Measurements from ENCODE around the gene BTRC. TPM values are rescaled to one million over a fixed set of nuclear protein-coding genes. Genes with fewer than 3 reads are reported as not detected.

The BTRC gene
- total RNA-seq, 1 experiment from 2014 or later, result 22.4 TPM

DNA sequence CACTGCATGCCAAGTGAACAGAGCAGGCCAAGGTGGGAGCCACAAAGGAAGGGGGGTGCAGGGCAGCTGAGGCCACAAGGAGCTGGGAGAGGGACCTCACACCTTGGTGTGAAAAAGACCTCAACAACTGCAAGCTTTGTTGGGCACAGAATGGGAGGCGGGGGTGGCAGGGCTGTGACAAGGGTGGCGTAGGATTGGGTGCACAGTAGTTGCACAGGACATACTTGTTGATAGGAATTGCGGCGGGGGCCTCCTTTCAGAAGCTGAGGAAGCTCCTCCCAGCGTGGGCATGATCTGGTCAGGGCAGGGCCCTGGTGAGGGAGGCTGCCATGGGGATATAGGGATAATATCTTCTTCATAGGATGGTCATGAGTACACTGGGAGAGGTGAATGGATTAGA is 208.3 kb downstream of the BTRC start:
- H3K36me3 Mint-ChIP-seq, result no peaks in the 10 kb centered on the region
- peaks cover 28% of the 10 kb centered on the region for H3K27me3 Mint-ChIP-seq (ENCODE audit: low read depth)
- peaks cover 14% of the 10 kb centered on the region for H3K4me1 Mint-ChIP-seq
- ChIA-PET CTCF (interaction anchor here (0.5 to 5.0 kb wide), 5 partner anchors 8 to 401 kb away, joined by 3 to 27 read pairs (median 4); no protein-coding TSS in a partner anchor), POLR2A (no interaction called here)
- no peak for TF ChIP-seq NFATC4 (CRISPR knock-in tag; IDR thresholded peaks at IDR 0.05)
- TF ChIP-seq, protein P1, sequence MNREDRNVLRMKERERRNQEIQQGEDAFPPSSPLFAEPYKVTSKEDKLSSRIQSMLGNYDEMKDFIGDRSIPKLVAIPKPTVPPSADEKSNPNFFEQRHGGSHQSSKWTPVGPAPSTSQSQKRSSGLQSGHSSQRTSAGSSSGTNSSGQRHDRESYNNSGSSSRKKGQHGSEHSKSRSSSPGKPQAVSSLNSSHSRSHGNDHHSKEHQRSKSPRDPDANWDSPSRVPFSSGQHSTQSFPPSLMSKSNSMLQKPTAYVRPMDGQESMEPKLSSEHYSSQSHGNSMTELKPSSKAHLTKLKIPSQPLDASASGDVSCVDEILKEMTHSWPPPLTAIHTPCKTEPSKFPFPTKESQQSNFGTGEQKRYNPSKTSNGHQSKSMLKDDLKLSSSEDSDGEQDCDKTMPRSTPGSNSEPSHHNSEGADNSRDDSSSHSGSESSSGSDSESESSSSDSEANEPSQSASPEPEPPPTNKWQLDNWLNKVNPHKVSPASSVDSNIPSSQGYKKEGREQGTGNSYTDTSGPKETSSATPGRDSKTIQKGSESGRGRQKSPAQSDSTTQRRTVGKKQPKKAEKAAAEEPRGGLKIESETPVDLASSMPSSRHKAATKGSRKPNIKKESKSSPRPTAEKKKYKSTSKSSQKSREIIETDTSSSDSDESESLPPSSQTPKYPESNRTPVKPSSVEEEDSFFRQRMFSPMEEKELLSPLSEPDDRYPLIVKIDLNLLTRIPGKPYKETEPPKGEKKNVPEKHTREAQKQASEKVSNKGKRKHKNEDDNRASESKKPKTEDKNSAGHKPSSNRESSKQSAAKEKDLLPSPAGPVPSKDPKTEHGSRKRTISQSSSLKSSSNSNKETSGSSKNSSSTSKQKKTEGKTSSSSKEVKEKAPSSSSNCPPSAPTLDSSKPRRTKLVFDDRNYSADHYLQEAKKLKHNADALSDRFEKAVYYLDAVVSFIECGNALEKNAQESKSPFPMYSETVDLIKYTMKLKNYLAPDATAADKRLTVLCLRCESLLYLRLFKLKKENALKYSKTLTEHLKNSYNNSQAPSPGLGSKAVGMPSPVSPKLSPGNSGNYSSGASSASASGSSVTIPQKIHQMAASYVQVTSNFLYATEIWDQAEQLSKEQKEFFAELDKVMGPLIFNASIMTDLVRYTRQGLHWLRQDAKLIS (CRISPR knock-in tag; IDR thresholded peaks at IDR 0.05; ENCODE audit: borderline replicate concordance), result no peak
- no peak for TF ChIP-seq ATF1 (CRISPR knock-in tag; IDR thresholded peaks at IDR 0.05)
- TF ChIP-seq, protein P2, sequence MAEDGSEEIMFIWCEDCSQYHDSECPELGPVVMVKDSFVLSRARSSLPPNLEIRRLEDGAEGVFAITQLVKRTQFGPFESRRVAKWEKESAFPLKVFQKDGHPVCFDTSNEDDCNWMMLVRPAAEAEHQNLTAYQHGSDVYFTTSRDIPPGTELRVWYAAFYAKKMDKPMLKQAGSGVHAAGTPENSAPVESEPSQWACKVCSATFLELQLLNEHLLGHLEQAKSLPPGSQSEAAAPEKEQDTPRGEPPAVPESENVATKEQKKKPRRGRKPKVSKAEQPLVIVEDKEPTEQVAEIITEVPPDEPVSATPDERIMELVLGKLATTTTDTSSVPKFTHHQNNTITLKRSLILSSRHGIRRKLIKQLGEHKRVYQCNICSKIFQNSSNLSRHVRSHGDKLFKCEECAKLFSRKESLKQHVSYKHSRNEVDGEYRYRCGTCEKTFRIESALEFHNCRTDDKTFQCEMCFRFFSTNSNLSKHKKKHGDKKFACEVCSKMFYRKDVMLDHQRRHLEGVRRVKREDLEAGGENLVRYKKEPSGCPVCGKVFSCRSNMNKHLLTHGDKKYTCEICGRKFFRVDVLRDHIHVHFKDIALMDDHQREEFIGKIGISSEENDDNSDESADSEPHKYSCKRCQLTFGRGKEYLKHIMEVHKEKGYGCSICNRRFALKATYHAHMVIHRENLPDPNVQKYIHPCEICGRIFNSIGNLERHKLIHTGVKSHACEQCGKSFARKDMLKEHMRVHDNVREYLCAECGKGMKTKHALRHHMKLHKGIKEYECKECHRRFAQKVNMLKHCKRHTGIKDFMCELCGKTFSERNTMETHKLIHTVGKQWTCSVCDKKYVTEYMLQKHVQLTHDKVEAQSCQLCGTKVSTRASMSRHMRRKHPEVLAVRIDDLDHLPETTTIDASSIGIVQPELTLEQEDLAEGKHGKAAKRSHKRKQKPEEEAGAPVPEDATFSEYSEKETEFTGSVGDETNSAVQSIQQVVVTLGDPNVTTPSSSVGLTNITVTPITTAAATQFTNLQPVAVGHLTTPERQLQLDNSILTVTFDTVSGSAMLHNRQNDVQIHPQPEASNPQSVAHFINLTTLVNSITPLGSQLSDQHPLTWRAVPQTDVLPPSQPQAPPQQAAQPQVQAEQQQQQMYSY (CRISPR knock-in tag; IDR thresholded peaks at IDR 0.05), result no peak
- TF ChIP-seq E2F1 (CRISPR knock-in tag; IDR thresholded peaks at IDR 0.05), result no peak
- TF ChIP-seq ZNF232 (CRISPR knock-in tag; IDR thresholded peaks at IDR 0.05), result no peak
- no peak for TF ChIP-seq CREM (CRISPR knock-in tag; IDR thresholded peaks at IDR 0.05)
- TF ChIP-seq TEAD4 (CRISPR knock-in tag; IDR thresholded peaks at IDR 0.05), result no peak
- no peak for TF ChIP-seq GABPB1 (CRISPR knock-in tag; IDR thresholded peaks at IDR 0.05)
- ATAC-seq, result no peak
- H3K9me3 Mint-ChIP-seq, result no peaks in the 10 kb centered on the region
- no peak overlapping the region for H3K27ac Mint-ChIP-seq
- DNase-seq (ENCODE audit: low spot score), result no peak
- no peak overlapping the region for H3K4me3 Mint-ChIP-seq

- TF ChIP-seq FOXP1 (CRISPR knock-in tag; IDR thresholded peaks at IDR 0.05; ENCODE audit: borderline replicate concordance) (no peak), FOXJ3 (CRISPR knock-in tag; IDR thresholded peaks at IDR 0.05; ENCODE audit: borderline replicate concordance) (no peak), FOXK1 (CRISPR knock-in tag; IDR thresholded peaks at IDR 0.05) (no peak), ZNF121 (CRISPR knock-in tag; IDR thresholded peaks at IDR 0.05) (no peak), GABPB1 (CRISPR knock-in tag; IDR thresholded peaks at IDR 0.05) (no peak), USF2 (CRISPR knock-in tag; IDR thresholded peaks at IDR 0.05) (no peak), ESRRA (CRISPR knock-in tag; IDR thresholded peaks at IDR 0.05; ENCODE audit: borderline replicate concordance) (no peak), JAZF1 (CRISPR knock-in tag; IDR thresholded peaks at IDR 0.05) (no peak), FOXP4 (CRISPR knock-in tag; IDR thresholded peaks at IDR 0.05) (no peak), MXD4 (CRISPR knock-in tag; IDR thresholded peaks at IDR 0.05; ENCODE audit: borderline replicate concordance) (no peak), OVOL2 (CRISPR knock-in tag; IDR thresholded peaks at IDR 0.05; ENCODE audit: borderline replicate concordance) (no peak)
- no peak for DNase-seq (ENCODE audit: low spot score)
- Mint-ChIP-seq H3K27ac (no peak overlapping the region), H3K9me3 (no peaks in the 10 kb centered on the region), H3K27me3 (ENCODE audit: low read depth) (peaks cover 35% of the 10 kb centered on the region), H3K4me1 (peaks cover 14% of the 10 kb centered on the region), H3K4me3 (no peak overlapping the region), H3K36me3 (no peaks in the 10 kb centered on the region)
- no peak for ATAC-seq
- CTCF ChIA-PET, result interaction anchor here (0.6 to 1.3 kb wide), 2 partner anchors 40 to 349 kb away, joined by 3 to 4 read pairs; no protein-coding TSS in a partner anchor
- POLR2A ChIA-PET, result no interaction called here
Measured at GRCh38 chr10:101563007-101563406, 209.0 kb downstream of the BTRC start.
